HFF-Myc (cell line): ENCODE results near the gene RPS6KA6.

Experiments
- DNase-seq: peaks from one replicate; pipeline ENCODE4 v3.0.0-alpha.2; 2011; ENCODE audit warnings: low read depth; ENCODE audit errors: extremely low read depth
- H3K4me3 ChIP-seq: replicated peaks from 2 replicates; pipeline ENCODE4 v1.5.1; 2011; ENCODE audit warnings: low read depth, mild to moderate bottlenecking, control low read depth, low read length
- TF ChIP-seq, protein P1 (sequence below): IDR thresholded peaks from 2 replicates; pipeline ENCODE4 v1.5.1; 2012; ENCODE audit warnings: mild to moderate bottlenecking, low read depth, low read length, control low read depth; ENCODE audit errors: missing control alignments

RPS6KA6 gene

DNA sequence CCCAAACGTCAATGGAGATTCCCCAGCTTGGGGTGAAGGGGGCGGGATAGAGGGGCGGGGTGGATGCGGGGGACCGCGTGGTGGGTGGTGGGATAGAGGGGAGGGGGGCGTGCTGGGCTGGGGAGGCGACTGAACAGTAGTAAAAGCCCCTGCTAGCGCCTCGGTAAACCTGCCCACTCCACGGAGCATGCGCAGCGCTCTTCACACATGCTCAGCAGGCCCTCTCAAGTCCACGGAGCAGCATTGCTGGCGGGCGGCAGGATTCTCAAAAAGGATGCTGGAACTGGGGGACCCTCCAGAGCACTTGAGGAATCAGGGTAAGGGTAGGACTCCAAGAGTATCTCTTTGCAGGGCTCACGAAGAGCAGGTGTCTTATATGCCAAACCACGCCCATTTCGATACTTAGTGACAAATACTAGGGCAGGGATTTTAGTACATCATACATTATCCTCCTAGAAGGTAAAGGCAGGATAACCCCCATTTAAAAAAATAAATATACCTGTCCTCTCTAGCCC, 378 bp upstream of the RPS6KA6 start:
- DNase-seq, result peak; percentile 11
- H3K4me3 ChIP-seq, result peak overlapping the region; percentile 52

DNA sequence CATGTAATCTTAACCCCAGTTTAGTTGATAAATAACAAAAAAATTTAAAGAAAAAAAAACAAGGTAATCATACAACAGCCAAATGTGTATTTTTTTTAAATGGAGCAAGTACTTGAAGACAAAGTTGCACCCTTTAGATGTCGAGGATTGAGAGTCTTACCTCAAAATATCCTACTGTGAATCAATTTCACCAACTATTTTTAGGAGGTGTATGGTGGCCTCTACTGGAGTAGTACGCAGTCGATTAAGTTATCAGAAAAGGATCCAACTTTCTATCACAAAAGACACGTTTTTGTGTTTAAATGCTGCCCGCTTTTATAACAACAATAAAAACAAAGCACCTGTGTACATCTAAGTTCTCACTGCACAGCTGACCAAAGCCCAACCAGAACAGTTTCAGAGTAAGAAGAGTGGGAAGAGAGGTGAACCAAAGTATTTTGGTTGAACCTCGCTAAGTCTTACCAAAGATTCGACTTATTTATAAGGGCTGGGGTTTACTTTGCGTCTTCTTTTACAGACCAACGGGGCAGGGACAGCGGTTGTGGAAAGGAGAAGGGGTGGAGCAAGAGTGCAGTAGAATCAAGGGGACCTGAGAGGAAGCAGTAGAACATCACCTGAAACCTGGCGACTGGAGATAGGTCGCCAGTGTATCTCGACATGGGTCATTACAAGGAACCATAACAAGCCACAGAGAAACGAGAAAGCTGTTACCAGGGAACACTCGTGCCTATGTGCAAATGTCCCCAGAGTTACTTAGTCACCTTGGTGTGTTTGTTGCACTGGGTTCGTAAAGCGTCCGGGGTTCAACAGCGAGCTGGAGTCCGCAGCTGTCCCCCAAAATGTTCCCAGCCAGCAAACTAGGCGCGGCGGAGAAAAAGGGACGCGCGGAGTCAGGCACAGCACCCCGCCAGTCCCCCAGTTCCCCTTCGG, 1.1 kb downstream of the RPS6KA6 start:
- TF ChIP-seq, protein P1, sequence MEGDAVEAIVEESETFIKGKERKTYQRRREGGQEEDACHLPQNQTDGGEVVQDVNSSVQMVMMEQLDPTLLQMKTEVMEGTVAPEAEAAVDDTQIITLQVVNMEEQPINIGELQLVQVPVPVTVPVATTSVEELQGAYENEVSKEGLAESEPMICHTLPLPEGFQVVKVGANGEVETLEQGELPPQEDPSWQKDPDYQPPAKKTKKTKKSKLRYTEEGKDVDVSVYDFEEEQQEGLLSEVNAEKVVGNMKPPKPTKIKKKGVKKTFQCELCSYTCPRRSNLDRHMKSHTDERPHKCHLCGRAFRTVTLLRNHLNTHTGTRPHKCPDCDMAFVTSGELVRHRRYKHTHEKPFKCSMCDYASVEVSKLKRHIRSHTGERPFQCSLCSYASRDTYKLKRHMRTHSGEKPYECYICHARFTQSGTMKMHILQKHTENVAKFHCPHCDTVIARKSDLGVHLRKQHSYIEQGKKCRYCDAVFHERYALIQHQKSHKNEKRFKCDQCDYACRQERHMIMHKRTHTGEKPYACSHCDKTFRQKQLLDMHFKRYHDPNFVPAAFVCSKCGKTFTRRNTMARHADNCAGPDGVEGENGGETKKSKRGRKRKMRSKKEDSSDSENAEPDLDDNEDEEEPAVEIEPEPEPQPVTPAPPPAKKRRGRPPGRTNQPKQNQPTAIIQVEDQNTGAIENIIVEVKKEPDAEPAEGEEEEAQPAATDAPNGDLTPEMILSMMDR, result no peak
- H3K4me3 ChIP-seq, result peak overlapping the region; percentile 52
- no peak for DNase-seq

More for the DNA sequence above, 378 bp upstream of the RPS6KA6 start:
- TF ChIP-seq, protein P1, result no peak

DNA sequence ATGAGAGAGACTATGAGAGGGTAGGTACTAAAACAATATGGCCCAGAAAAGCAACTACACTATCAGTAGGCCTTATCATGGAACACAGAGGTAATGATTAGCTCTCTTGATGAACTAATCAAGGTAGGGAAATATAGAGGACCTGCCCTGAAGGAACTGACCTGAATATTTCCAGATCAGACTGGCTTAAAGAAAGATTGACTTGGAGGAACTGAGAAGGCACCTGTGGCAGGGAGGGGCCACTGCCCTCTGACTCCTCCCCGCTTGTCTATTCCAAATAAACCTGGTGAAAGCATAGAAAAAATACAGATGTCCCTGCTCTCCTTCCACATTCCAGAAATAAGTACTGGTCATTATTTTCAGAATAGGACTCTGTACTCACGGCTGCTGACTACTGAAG, 5.5 kb downstream of the RPS6KA6 start:
- DNase-seq, result no peak
- TF ChIP-seq, protein P1, result no peak
- no peak overlapping the region for H3K4me3 ChIP-seq

DNA sequence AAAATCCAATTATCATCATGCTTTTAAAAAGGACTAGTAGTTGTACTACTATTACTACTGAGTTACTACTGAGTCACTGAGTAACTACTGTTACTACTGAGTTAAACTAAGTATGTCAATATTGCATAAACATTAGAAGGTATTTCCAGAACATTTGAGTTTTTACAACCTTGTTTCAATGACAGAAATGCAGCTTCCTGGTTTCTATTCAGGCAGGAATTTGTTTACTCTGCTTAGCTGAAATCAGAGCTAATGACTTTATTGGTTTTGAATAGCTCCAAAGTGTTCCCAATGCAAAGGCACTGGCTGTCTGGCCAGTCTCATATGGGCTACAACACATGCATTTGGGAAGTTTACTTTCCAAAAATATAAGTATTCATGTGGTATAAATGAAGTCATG, 12.0 kb downstream of the RPS6KA6 start:
- DNase-seq, result no peak
- TF ChIP-seq, protein P1, result no peak
- H3K4me3 ChIP-seq, result no peak overlapping the region

DNA sequence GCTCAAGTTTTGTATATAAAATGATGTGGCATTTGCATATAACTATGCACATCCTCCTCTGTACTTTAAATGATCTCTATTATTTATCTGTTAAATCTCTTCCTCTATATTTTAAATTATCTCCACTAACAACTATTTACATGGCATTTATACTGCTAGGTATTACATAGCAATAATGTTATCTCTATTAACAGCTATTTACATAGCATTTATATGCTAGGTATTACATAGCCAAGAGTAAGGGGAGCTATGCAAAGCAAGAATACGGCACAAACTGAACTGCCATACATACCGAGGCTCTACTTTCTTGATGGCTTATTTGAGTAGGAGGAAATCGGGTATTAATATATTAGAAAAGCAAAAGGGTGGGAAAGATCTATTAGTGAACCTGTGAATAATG, 12.7 kb downstream of the RPS6KA6 start:
- no peak for DNase-seq
- no peak overlapping the region for H3K4me3 ChIP-seq
- TF ChIP-seq, protein P1, result no peak

DNA sequence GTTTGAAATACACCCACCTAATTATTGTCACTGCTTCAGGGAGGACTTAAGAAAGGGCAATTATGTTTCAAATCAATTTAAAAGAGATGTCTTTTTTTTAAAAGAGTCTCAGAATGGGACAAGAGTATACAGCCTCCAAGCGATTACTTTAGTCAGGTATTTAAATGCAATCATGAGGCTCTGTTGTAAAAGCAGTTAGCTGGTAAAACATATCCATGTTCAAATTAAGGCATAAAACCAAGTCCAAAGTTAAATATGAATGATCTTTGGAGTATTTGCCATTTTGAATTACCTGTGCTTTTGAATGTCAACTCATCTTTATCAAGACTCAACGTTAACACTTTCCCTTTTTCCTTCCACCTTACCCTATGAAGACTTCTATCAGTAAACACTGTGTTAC, 13.7 kb downstream of the RPS6KA6 start:
- no peak overlapping the region for H3K4me3 ChIP-seq
- TF ChIP-seq, protein P1, result no peak
- DNase-seq, result no peak
